BJ (cell line): ENCODE measurements around the gene ANKS1A. TPM values are rescaled to one million over a fixed set of nuclear protein-coding genes. Genes with fewer than 3 reads are reported as not detected.

ENCODE experiments used
- CTCF ChIA-PET: fragments of 350-600 bp; formaldehyde crosslinking; extraction: SDS; loops from one replicate; lab custom pipeline; 2021; ENCODE audit warnings: antibody characterized with exemption, inconsistent platforms; lab: Yijun Ruan, JAX
- POLR2A ChIA-PET: fragments of 300-600 bp; sonication (Branson Sonifier 250); formaldehyde crosslinking; extraction: SDS; loops from one replicate; lab custom pipeline; 2021; ENCODE audit warnings: antibody characterized with exemption; lab: Charles Lee
- DNase-seq: peaks from one replicate; pipeline ENCODE4 v3.0.0-alpha.2; 2011; ENCODE audit warnings: low read depth
- H3K27me3 ChIP-seq: 2 replicates; pipeline ENCODE4 v1.6.0; 2011; ENCODE audit warnings: low read length; ENCODE audit not compliant: control insufficient read depth, insufficient read depth
- H3K36me3 ChIP-seq: 2 replicates; pipeline ENCODE4 v1.5.1; 2011; ENCODE audit warnings: low read length; ENCODE audit not compliant: control insufficient read depth, insufficient read depth
- H3K4me3 ChIP-seq: 2 replicates; pipeline ENCODE4 v1.5.1; 2011; ENCODE audit warnings: low read depth, mild to moderate bottlenecking, control low read depth, low read length
- polyA plus RNA-seq: library from polyadenylated mRNA; depleted of rRNA; stranded (reverse); fragments of >200 nt; gene quantifications from 2 replicates; pipeline ENCODE4 v1.2.3, GENCODE V29; 2011
- TF ChIP-seq, protein P1 (sequence below): IDR thresholded peaks from 2 replicates; pipeline ENCODE4 v1.5.1; 2011; ENCODE audit warnings: low read depth, mild to moderate bottlenecking, control low read depth, inconsistent platforms, low read length, moderate library complexity; ENCODE audit not compliant: insufficient read depth

ANKS1A gene
- polyA plus RNA-seq, 1 experiment, result 4.2 TPM

DNA sequence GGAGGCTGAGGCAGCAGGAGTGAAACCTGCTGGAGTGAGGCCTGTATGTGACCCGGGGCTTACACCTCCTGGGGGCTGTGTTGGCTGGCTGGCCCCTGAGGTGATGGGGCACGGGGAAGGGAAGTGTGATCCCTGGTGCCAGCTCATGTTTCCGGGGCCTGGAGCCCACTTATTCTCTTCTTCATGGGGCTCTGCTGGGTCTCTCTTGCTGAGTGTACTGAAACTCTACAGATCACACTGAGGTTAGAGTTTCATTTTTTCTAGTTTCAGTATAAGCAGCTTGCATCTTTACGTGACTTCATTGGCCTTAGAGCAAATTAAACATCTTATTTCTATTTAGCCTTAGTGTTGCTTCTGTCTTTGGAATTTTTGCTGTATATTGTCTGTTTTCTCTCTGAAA, 96.2 kb downstream of the ANKS1A start:
- Histone ChIP-seq H3K36me3 (peaks cover 3% of the 10 kb centered on the region; the same call in 1 of the 2 replicates), H3K27me3 (no peaks in the 10 kb centered on the region), H3K4me3 (no peak overlapping the region)
- CTCF ChIA-PET, result interaction anchor here (0.6 to 7.1 kb wide), 11 partner anchors 13 to 255 kb away, joined by 3 to 103 read pairs (median 7); partner anchors contain the start of gene TCP11
- TF ChIP-seq, protein P1, sequence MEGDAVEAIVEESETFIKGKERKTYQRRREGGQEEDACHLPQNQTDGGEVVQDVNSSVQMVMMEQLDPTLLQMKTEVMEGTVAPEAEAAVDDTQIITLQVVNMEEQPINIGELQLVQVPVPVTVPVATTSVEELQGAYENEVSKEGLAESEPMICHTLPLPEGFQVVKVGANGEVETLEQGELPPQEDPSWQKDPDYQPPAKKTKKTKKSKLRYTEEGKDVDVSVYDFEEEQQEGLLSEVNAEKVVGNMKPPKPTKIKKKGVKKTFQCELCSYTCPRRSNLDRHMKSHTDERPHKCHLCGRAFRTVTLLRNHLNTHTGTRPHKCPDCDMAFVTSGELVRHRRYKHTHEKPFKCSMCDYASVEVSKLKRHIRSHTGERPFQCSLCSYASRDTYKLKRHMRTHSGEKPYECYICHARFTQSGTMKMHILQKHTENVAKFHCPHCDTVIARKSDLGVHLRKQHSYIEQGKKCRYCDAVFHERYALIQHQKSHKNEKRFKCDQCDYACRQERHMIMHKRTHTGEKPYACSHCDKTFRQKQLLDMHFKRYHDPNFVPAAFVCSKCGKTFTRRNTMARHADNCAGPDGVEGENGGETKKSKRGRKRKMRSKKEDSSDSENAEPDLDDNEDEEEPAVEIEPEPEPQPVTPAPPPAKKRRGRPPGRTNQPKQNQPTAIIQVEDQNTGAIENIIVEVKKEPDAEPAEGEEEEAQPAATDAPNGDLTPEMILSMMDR, result no peak
- no peak for DNase-seq
- POLR2A ChIA-PET, result no interaction called here

DNA sequence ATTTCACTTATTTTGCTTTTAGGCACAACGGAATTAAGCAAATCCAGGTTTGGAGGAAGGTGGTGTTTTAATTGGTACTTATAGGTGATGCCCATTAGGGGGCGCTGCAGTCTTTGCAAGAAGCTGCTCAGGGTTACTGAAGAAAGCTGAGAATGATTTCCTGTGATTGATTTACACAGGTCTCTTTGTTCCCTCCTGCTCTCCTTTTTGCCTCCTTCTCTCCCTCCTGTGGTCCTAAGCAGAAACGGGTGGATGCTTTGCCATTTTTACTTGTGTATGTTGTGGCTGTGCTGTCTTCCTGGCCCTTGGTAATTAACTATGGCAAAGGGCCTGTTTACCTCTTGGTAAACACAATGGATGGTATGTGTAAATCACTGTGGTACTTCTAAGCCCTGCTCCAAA, 97.8 kb downstream of the ANKS1A start:
- ChIA-PET POLR2A (no interaction called here), CTCF (interaction anchor here (0.6 to 7.1 kb wide), 40 partner anchors 8 to 341 kb away, joined by 3 to 103 read pairs (median 4); no protein-coding TSS in a partner anchor)
- DNase-seq, result no peak
- Histone ChIP-seq H3K27me3 (no peaks in the 10 kb centered on the region), H3K36me3 (peaks cover 3% of the 10 kb centered on the region; the same call in 1 of the 2 replicates), H3K4me3 (no peak overlapping the region)
- TF ChIP-seq, protein P1, result peak; percentile 71

- no peak for DNase-seq
- Histone ChIP-seq H3K36me3 (peaks cover 5% of the 10 kb centered on the region; the same call in 1 of the 2 replicates), H3K4me3 (no peak overlapping the region), H3K27me3 (no peaks in the 10 kb centered on the region)
- ChIA-PET CTCF (interaction anchor here (1.0 to 7.1 kb wide), 24 partner anchors 9 to 259 kb away, joined by 3 to 103 read pairs (median 5); no protein-coding TSS in a partner anchor), POLR2A (no interaction called here)
- TF ChIP-seq, protein P1, result no peak
Measured at GRCh38 chr6:34987506-34987905, 98.5 kb downstream of the ANKS1A start.

GRCh38 chr6:34990971-34991560, 102.0 kb downstream of the ANKS1A start:
- ChIA-PET CTCF (interaction anchor here (0.6 to 3.3 kb wide), 14 partner anchors 10 to 255 kb away, joined by 3 to 42 read pairs (median 4); partner anchors contain the start of gene TCP11), POLR2A (interaction anchor here (0.6 kb wide), 1 partner anchor 191 kb away, joined by 4 read pairs; no protein-coding TSS in a partner anchor)
- Histone ChIP-seq H3K27me3 (no peaks in the 10 kb centered on the region), H3K4me3 (no peak overlapping the region), H3K36me3 (peaks cover 3% of the 10 kb centered on the region)
- no peak for DNase-seq
- TF ChIP-seq, protein P1, result no peak

- H3K4me3 ChIP-seq, result no peak overlapping the region
- ChIA-PET POLR2A (no interaction called here), CTCF (interaction anchor here (0.7 to 3.3 kb wide), 8 partner anchors 12 to 248 kb away, joined by 3 to 42 read pairs (median 4); partner anchors contain the start of gene TCP11)
- H3K36me3 ChIP-seq, result peaks cover 3% of the 10 kb centered on the region
- no peaks in the 10 kb centered on the region for H3K27me3 ChIP-seq
- TF ChIP-seq, protein P1, result no peak
- no peak for DNase-seq
Measured at GRCh38 chr6:34992376-34992775, 103.3 kb downstream of the ANKS1A start.
